HG03135 (cell line): ENCODE data around the gene PREB.
A peak's percentile ranks its signal among the peaks of the same experiment; 100 is the strongest.

Experiments
- ATAC-seq: cut with Tn5 transposase; IDR thresholded peaks from one replicate; pipeline ENCODE4 v1.9.1; 2021; ENCODE audit warnings: mild to moderate bottlenecking, moderate library complexity; ENCODE audit not compliant: unreplicated experiment

The PREB gene

DNA sequence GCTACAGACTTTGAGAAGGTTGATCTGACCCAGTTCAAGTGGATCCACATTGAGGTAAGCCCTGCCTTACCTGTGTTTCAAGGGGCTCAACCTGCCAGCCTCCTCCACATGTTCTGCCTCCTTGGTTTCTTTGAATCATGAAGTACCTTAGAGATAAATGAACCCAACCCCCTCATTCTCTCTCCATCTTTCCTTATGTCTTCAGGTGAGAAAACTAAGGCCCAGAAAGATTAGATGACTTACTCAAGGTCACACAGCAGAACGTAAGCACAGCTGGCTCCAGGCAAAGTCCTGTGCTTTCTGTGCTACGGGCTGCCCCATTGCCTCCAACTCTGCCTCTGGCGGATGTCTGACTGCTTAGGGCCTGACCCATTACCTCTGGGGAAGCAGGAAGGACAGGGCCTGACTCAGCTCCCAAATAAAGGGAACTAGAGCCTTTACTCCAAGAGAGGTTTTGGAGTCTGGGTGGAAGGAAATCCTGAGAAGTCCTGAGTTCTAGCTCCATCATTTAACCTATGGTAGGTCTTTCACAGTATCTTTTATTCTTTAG lies 37.6 kb downstream of the PREB start:
- ATAC-seq: no peak

GRCh38 chr2:27095745-27096651 lies 38.4 kb downstream of the PREB start:
- ATAC-seq: no peak

GRCh38 chr2:27095427-27095744 lies 39.0 kb downstream of the PREB start:
- no peak for ATAC-seq

DNA sequence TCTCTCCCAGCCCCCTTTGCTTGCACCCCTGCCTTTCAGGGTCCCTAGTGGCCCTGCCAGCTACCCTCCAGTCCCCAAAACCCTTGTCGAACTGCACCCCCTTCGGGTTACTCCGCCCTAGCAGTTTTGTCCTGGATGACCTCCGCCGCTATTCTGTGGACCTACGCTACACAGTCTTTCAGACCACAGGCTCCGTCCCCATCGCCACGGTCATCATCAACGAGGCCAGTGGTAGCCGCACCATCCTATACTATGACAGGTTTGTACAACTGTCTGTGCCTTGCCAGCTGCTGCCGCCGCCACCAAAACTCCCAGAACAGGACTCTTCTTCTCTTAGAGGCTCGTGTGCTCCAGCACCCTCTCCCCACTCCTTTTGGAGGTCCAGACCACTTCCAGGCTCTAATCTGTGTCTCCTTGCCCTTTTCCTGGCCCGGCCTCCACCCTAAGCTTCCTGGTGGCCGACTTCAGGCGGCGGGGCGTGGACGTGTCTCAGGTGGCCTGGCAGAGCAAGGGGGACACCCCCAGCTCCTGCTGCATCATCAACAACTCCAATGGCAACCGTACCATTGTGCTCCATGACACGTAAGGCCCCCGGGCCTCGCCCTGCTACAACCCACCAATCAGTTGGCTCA lies 40.0 kb downstream of the PREB start:
- ATAC-seq: no peak

DNA sequence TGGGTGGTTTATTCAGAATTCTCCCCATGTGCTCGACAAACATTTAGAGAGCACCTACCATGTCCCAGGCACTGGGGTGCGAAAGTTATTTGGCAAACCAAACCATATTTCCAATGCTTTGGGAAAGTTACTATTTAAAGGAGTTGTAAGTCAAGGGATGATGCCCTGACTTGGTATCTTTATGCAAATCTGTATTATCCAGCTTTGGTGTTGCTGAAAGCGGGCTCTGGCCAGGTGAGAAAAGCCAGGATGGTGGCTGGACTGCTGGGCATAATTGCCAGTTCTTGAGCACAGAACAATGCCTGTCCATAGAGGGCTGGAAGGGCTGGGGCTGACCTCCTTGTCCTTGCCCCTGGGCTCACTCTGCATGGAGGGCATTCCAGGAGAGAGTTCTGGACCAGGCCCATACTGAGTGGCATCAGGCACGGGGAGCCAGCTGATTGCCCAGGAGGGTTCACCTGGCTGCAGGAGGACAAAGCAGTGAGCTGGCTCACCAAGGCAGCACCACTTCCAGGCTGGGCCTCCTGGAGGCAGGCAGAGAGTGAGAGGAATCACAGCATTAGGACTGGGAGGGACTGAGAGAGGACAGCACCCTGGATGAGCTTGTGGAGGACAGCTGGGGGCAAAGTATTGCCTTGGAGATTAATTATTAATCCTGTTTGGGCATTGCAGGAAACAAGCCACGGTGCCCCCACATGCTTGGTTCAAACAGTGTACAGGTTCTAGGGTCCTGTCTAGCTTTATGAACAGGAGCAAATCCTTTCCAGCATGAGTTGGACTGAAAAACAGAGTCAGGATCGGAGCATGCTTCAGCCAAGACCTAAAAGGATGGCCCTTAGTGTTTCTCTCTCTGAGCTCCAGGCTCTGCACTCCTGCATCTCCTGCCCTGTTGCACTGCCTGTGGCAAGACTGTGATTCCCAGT lies 40.7 kb downstream of the PREB start:
- ATAC-seq: no peak

- no peak for ATAC-seq
Measured at GRCh38 chr2:27092696-27093429, 41.6 kb downstream of the PREB start.

DNA sequence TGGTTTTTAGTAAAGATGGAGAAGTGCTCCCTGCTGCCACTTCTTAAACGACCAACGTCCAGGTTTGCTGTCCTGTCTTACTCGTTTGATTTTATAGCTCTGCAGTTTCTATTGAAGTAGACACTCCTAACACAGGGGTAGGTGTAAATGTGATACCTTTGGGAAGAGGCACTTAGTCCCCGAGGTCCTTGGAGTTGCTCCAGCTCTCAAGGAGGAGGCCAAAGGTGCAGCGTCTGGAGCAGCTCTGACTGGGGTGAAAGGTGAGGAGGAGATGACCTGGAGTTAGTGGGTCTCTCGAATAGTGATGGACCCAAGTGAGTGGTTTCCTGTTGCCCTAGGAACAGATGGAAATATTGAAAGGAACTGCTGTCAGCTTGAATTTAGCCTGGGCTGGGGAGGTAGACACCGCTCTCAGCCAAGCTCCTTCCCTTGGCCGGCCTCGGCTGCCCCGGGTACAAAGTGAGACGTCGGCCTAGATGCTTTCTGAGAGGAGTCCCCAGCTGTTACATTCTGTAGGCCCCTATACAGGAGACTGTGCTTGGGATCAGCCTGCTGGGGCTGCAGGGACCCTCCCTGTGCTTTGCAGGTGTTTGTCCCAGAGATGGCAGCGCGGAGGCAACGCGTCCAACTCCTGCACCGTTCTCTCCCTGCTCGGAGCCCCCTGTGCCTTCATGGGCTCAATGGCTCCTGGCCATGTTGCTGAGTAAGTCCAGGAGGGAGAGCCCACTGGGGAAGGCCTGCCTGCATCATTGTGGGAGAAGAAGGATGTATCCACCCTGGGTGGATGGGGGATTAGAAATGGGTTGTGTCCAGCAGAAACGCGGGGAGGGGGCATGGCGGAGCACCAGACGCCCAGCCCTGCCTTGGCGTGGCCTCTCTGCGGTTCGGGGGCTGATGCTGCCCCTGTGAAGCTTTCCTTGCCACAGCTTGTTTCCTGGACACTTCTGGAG lies 42.4 kb downstream of the PREB start:
- no peak for ATAC-seq

GRCh38 chr2:27089111-27089954 lies 45.1 kb downstream of the PREB start:
- ATAC-seq: no peak

DNA sequence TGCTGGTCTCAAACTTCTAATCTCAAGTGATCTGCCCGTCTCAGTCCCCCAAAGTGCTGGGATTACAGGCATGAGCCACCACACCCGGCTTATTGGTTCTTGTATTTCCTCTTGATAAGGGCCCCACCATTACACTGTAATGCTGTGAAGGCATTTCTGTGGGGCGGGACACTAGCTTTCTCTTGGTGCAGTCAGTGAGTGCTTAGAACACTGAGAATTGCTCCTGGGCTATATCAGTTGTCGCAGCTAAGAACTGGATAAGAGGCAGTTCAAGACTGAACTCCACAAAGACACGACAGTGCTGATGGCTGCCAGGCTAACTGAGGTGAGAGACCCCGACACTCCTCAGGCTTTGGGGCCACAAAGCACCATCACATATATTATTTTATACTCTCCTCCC lies 45.8 kb downstream of the PREB start:
- no peak for ATAC-seq

- ATAC-seq: no peak
Measured at GRCh38 chr2:27087823-27088410, 46.5 kb downstream of the PREB start.

DNA sequence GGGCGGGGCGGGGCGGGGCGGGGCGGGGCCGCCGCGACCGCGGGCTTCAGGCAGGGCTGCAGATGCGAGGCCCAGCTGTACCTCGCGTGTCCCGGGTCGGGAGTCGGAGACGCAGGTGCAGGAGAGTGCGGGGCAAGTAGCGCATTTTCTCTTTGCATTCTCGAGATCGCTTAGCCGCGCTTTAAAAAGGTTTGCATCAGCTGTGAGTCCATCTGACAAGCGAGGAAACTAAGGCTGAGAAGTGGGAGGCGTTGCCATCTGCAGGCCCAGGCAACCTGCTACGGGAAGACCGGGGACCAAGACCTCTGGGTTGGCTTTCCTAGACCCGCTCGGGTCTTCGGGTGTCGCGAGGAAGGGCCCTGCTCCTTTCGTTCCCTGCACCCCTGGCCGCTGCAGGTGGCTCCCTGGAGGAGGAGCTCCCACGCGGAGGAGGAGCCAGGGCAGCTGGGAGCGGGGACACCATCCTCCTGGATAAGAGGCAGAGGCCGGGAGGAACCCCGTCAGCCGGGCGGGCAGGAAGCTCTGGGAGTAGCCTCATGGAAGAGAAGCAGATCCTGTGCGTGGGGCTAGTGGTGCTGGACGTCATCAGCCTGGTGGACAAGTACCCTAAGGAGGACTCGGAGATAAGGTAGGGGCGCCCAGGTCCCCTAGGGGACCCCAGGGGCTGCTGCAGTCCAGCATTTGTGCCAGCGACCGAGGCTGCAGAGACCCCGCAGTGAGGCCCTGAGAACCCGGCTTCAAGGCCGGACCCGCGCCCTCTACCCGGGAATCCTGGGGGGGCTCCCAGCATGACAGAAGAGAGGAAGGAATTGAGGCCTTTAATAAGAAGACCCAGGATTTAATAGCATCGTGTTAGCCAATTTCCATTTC lies 47.5 kb downstream of the PREB start, which contains the start of gene KHK:
Gene KHK (plus strand): TSS at position 49 of the 870 bp plus-strand sequence. CDS start 488 bp downstream, at position 537.
- ATAC-seq: peak; percentile 12

DNA sequence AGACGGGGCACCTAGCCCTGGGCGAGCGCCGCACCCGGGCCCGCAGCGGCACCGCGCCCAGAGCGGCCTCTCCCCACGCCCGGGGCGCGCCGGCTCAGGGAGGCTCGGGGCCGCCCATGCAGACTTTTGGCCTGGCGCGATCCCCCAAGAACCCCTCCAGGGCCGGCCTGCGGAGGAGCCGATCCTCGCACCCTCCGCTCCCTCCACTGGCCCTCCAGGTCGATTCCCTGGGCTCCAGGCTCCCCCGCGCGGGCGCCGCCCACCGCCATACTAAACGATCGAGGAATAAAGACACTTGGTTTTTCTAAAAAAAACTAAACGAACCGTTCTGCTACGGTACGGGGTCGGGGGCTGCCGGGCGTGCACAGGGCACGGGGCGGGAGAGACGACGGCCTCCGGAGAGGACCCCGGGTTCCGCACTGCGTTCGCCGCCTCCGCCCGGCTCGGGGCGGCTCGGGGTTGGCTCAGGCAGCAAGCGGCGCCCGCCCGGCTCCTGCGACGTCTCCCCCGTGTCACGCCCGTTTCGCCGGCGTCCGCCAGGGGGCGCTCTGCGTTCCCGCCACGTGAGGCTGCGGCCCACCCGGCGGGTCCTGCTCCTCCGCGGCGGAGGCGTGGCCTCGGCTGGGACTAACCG lies 48.2 kb downstream of the PREB start:
- ATAC-seq: peak; percentile 74

GRCh38 chr2:27085673-27086089 lies 48.8 kb downstream of the PREB start:
- ATAC-seq: peak; percentile 4

GRCh38 chr2:27085062-27085672 lies 49.3 kb downstream of the PREB start:
- no peak for ATAC-seq

DNA sequence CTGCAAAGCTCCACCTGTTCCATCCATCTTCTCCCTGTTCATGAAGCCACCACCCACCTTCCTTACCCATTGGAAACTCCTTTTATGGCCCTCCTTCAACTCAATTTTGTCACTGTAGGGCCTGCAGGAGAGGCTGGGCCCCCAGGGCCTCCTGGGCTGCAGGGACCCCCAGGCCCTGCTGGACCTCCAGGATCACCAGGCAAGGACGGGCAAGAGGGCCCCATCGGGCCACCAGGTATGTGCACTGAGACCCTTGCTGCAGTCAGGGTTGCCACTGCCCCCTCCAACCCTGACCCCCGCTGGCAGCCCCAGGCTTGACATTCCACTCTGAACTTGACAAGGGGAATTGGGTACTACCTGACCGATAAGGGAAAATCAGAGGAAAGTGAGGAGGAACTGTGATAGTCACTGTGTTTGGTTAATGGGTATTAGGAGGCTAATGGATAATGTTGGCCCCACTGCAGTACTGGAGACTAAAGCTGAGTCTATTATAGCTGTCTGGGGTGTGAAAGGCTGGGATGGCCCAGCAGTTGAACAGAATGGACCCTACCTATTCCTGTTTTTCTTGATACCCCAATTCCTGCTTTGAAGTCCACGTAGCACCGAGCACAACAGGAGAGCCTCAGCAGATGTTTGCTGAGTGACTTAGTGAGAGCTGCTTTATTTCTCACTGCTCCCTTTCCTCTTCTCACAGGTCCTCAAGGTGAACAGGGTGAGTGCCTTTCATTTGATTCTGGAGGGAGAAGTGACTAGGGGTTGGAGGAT lies 50.0 kb downstream of the PREB start:
- ATAC-seq: no peak
